ENCODE data around the gene PLCL1.
"Not testable (repeated sequence)": the region's sequence is repeated elsewhere in the genome, so short reads cannot be mapped to it uniquely, and the experiment has no call there.

The PLCL1 gene

GRCh38 chr2:198186257-198186656 lies 381.9 kb downstream of the PLCL1 start:
- DNase-seq (ENCODE audit: low read depth), result no peak

- DNase-seq (ENCODE audit: low read depth), result no peak
These were observed 383.4 kb downstream of the PLCL1 start for GRCh38 chr2:198187841-198188240.

DNA sequence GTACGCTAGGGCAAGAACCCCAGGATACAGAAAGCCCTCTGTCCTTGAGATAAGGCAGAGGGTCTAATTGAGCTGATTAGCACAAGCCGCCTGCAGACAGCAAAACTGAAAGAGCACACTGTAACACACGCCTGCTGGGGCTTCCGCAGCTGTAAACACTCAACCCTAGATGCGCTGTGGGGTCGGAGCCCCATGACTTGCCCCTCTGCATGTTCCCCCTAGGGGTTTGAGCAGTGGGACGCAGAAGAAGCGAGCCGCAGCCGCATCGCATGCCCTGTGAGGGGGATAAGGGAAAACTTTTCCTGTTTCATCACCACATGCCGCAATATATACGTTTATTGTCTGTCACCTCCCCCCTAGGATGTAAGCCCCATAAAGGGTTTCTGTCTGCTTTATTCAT lies 384.6 kb downstream of the PLCL1 start:
- DNase-seq (ENCODE audit: low read depth), result no peak

DNA sequence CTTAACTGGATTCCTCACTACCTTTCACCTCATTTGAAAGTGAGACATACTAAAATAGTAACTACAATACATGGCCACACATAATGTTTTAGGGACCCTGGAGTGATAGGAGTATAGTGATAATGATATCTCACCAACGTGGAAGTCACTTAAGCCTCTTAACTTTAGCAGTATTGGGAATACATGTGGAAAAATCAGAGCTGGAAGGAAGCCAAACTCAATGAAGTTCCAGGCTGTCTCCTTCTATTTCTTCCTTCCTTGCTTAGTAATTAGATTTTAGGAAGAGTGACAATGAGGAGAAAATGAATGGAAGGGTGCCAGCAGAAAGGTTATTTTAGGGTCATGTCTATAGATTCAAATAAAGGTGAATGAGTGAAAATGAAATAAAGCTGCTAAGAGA lies 387.3 kb downstream of the PLCL1 start:
- no peak for DNase-seq (ENCODE audit: low read depth)

- not testable (repeated sequence) for DNase-seq (ENCODE audit: low read depth)
These were observed 392.2 kb downstream of the PLCL1 start for GRCh38 chr2:198196556-198196955.
